ENCODE measurements around the gene SF3B1.
"Not testable (repeated sequence)": the region's sequence is repeated elsewhere in the genome, so short reads cannot be mapped to it uniquely, and the experiment has no call there.

Gene SF3B1

GRCh38 chr2:197379308-197379917 lies 55.4 kb downstream of the SF3B1 start:
- not testable (repeated sequence) for DNase-seq

- DNase-seq = peak; percentile 67 to 80
These were observed 56.1 kb downstream of the SF3B1 start for GRCh38 chr2:197378494-197379307.

GRCh38 chr2:197378086-197378485 lies 56.7 kb downstream of the SF3B1 start:
- no peak for DNase-seq

- DNase-seq = no peak
These were observed 57.2 kb downstream of the SF3B1 start for GRCh38 chr2:197377670-197378069.

- no peak for DNase-seq
These were observed 62.2 kb downstream of the SF3B1 start for GRCh38 chr2:197372592-197372991.

- DNase-seq = not testable (repeated sequence)
These were observed 64.2 kb downstream of the SF3B1 start for GRCh38 chr2:197370664-197371063.

GRCh38 chr2:197369933-197370320 lies 64.9 kb downstream of the SF3B1 start:
- no peak for DNase-seq

GRCh38 chr2:197369228-197369932 lies 65.4 kb downstream of the SF3B1 start:
- no peak for DNase-seq

GRCh38 chr2:197368412-197368811 lies 66.4 kb downstream of the SF3B1 start:
- DNase-seq = no peak

- DNase-seq = no peak
These were observed 70.8 kb downstream of the SF3B1 start for GRCh38 chr2:197363998-197364397.

- no peak for DNase-seq
These were observed 74.1 kb downstream of the SF3B1 start for GRCh38 chr2:197360744-197361156.

GRCh38 chr2:197359859-197360258 lies 75.0 kb downstream of the SF3B1 start:
- peak in 1 of 2 experiments; percentile 2 for DNase-seq

GRCh38 chr2:197358931-197359330 lies 75.9 kb downstream of the SF3B1 start:
- DNase-seq = no peak

- no peak for DNase-seq
These were observed 76.8 kb downstream of the SF3B1 start for GRCh38 chr2:197357986-197358385.

GRCh38 chr2:197356136-197356535 lies 78.7 kb downstream of the SF3B1 start:
- peak; percentile 7 to 13 for DNase-seq

- DNase-seq = no peak
These were observed 80.7 kb downstream of the SF3B1 start for GRCh38 chr2:197354169-197354558.

- DNase-seq = no peak
These were observed 81.2 kb downstream of the SF3B1 start for GRCh38 chr2:197353393-197354168.

- DNase-seq = no peak
These were observed 85.1 kb downstream of the SF3B1 start for GRCh38 chr2:197349699-197350098.

- no peak for DNase-seq
These were observed 86.0 kb downstream of the SF3B1 start for GRCh38 chr2:197348721-197349360.

- no peak for DNase-seq
These were observed 88.9 kb downstream of the SF3B1 start for GRCh38 chr2:197345846-197346370.

- DNase-seq = not testable (repeated sequence)
These were observed 90.9 kb downstream of the SF3B1 start for GRCh38 chr2:197343968-197344367.

- DNase-seq = no peak
These were observed 94.2 kb downstream of the SF3B1 start for GRCh38 chr2:197340591-197340990.
